Transverse colon (tissue), 4 donors: ENCODE results near the gene CYTIP.

Source experiments
- POLR2A ChIP-seq: fragments of 450-650 bp; IDR thresholded peaks from one replicate; pipeline ENCODE4 v1.6.1; 2016; ENCODE audit warnings: antibody characterized with exemption, mild to moderate bottlenecking, moderate library complexity
- POLR2AphosphoS5 ChIP-seq, 3 donors: sonication (generic); formaldehyde crosslinking; IDR thresholded peaks; one replicate each; pipeline ENCODE4 v1.6.1; 2016; ENCODE audit warnings: antibody characterized with exemption in 3 of 3
- TF ChIP-seq, protein P1 (sequence below), 5 experiments: fragments of 200-600 bp in 3 of 5; fragments of 450-650 bp in 2 of 5; sonication (generic) in 3 of 5; IDR thresholded peaks; 1 replicate in 2 of 5; 2 replicates in 3 of 5; pipeline ENCODE4 v1.5.1; 2016 to 2017; ENCODE audit warnings: antibody characterized with exemption in 5 of 5, inconsistent platforms in 3 of 5, mild to moderate bottlenecking in 2 of 5, moderate library complexity in 1 of 5

GRCh38 chr2:157443795-157444640 is at the start of gene CYTIP:
- TF ChIP-seq, protein P1, sequence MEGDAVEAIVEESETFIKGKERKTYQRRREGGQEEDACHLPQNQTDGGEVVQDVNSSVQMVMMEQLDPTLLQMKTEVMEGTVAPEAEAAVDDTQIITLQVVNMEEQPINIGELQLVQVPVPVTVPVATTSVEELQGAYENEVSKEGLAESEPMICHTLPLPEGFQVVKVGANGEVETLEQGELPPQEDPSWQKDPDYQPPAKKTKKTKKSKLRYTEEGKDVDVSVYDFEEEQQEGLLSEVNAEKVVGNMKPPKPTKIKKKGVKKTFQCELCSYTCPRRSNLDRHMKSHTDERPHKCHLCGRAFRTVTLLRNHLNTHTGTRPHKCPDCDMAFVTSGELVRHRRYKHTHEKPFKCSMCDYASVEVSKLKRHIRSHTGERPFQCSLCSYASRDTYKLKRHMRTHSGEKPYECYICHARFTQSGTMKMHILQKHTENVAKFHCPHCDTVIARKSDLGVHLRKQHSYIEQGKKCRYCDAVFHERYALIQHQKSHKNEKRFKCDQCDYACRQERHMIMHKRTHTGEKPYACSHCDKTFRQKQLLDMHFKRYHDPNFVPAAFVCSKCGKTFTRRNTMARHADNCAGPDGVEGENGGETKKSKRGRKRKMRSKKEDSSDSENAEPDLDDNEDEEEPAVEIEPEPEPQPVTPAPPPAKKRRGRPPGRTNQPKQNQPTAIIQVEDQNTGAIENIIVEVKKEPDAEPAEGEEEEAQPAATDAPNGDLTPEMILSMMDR (IDR thresholded peaks at IDR 0.05), result no peak
- TF ChIP-seq POLR2A, result peak; percentile 80
- TF ChIP-seq POLR2AphosphoS5 (IDR thresholded peaks at IDR 0.05), result peak; percentile 61 to 90 (median 85)
